ENCODE results near the gene SEMA7A.

SEMA7A gene

DNA sequence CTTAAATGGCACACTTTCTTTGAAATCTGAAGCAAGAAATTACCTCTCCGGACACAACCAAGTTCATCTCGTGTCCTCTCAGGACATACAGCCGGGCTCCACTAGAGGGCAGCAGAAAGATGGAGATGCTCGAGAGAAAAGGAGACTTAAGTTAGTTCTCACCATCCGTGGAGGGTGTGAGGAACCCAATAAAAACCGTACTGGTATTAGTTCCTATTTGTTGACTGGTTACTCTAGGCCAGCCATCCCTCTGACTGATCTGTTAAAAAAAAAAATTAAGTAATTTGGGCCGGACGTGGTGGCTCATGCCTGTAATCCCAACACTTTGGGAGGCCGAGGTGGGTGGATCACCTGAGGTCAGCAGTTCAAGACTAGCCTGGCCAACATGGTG lies 58.5 kb downstream of the SEMA7A start:
- Histone ChIP-seq H3K36me3 (ENCODE audit: control insufficient read depth, low read length) (no peaks in the 10 kb centered on the region), H3K9me2 (replicated peaks; ENCODE audit: control insufficient read depth, low read length) (no peaks in the 10 kb centered on the region), H4K20me1 (ENCODE audit: control insufficient read depth, insufficient read depth, low read depth, low read length) (peaks cover 5% of the 10 kb centered on the region; the same call in 1 of the 2 replicates), H3F3A (ENCODE audit: control insufficient read depth, insufficient read depth) (peaks cover 6% of the 10 kb centered on the region), H3K4me1 (ENCODE audit: control insufficient read depth, low read length) (peaks cover 18% of the 10 kb centered on the region), H3K27me3 (ENCODE audit: control insufficient read depth, low read length) (peaks cover 70% of the 10 kb centered on the region), H3K4me2 (ENCODE audit: low read length) (peak overlapping the region; percentile 98; the same call in 1 of the 2 replicates), H3K4me3 (ENCODE audit: low read length) (no peak overlapping the region), H3K27ac (ENCODE audit: low read depth, low read length) (no peak overlapping the region), H3K79me2 (ENCODE audit: control insufficient read depth, low read length) (no peaks in the 10 kb centered on the region), H3K9me3 (ENCODE audit: control insufficient read depth, insufficient read depth, low read length) (no peaks in the 10 kb centered on the region)
- no peak for TF ChIP-seq EZH2phosphoT487 (IDR thresholded peaks at IDR 0.05; ENCODE audit: borderline replicate concordance, low read length)
- peak; percentile 83 for TF ChIP-seq CTCF (IDR thresholded peaks at IDR 0.05; ENCODE audit: low read depth, low read length, poor library complexity, severe bottlenecking)

GRCh38 chr15:74374648-74375302 lies 59.0 kb downstream of the SEMA7A start:
- no peaks in the 10 kb centered on the region for H3K79me2 ChIP-seq (ENCODE audit: control insufficient read depth, low read length)
- peaks cover 18% of the 10 kb centered on the region for H3K4me1 ChIP-seq (ENCODE audit: control insufficient read depth, low read length)
- peaks cover 5% of the 10 kb centered on the region; the same call in 1 of the 2 replicates for H4K20me1 ChIP-seq (ENCODE audit: control insufficient read depth, insufficient read depth, low read depth, low read length)
- H3K4me3 ChIP-seq (ENCODE audit: low read length) = peak overlapping the region; percentile 79
- H3K27me3 ChIP-seq (ENCODE audit: control insufficient read depth, low read length) = peaks cover 73% of the 10 kb centered on the region
- H3K36me3 ChIP-seq (ENCODE audit: control insufficient read depth, low read length) = no peaks in the 10 kb centered on the region
- TF ChIP-seq CTCF (IDR thresholded peaks at IDR 0.05; ENCODE audit: low read depth, low read length, poor library complexity, severe bottlenecking) (no peak), EZH2phosphoT487 (IDR thresholded peaks at IDR 0.05; ENCODE audit: borderline replicate concordance, low read length) (no peak)
- H3K9me3 ChIP-seq (ENCODE audit: control insufficient read depth, insufficient read depth, low read length) = no peaks in the 10 kb centered on the region
- no peaks in the 10 kb centered on the region for H3K9me2 ChIP-seq (replicated peaks; ENCODE audit: control insufficient read depth, low read length)
- peak overlapping the region; percentile 98 for H3K4me2 ChIP-seq (ENCODE audit: low read length)
- H3K27ac ChIP-seq (ENCODE audit: low read depth, low read length) = no peak overlapping the region
- H3F3A ChIP-seq (ENCODE audit: control insufficient read depth, insufficient read depth) = peaks cover 6% of the 10 kb centered on the region

GRCh38 chr15:74373731-74374647 lies 59.8 kb downstream of the SEMA7A start:
- Histone ChIP-seq H3K9me2 (replicated peaks; ENCODE audit: control insufficient read depth, low read length) (no peaks in the 10 kb centered on the region), H3K4me3 (ENCODE audit: low read length) (peak overlapping the region; percentile 79), H4K20me1 (ENCODE audit: control insufficient read depth, insufficient read depth, low read depth, low read length) (peaks cover 8% of the 10 kb centered on the region; the same call in 1 of the 2 replicates), H3K36me3 (ENCODE audit: control insufficient read depth, low read length) (no peaks in the 10 kb centered on the region), H3K4me2 (ENCODE audit: low read length) (peak overlapping the region; percentile 98), H3K27me3 (ENCODE audit: control insufficient read depth, low read length) (peaks cover 75% of the 10 kb centered on the region), H3K4me1 (ENCODE audit: control insufficient read depth, low read length) (peaks cover 18% of the 10 kb centered on the region), H3K27ac (ENCODE audit: low read depth, low read length) (no peak overlapping the region), H3K9me3 (ENCODE audit: control insufficient read depth, insufficient read depth, low read length) (no peaks in the 10 kb centered on the region), H3F3A (ENCODE audit: control insufficient read depth, insufficient read depth) (peaks cover 6% of the 10 kb centered on the region), H3K79me2 (ENCODE audit: control insufficient read depth, low read length) (no peaks in the 10 kb centered on the region)
- TF ChIP-seq CTCF (IDR thresholded peaks at IDR 0.05; ENCODE audit: low read depth, low read length, poor library complexity, severe bottlenecking) = peak; percentile 78
- no peak for TF ChIP-seq EZH2phosphoT487 (IDR thresholded peaks at IDR 0.05; ENCODE audit: borderline replicate concordance, low read length)
